Neural progenitor cell (in vitro differentiated cells): ENCODE measurements around the gene ATP10A.

Experiments used
- CTCF ChIP-seq: fragments of 200-600 bp; sonication (generic); IDR thresholded peaks from 2 replicates; pipeline ENCODE4 v1.5.1; 2017; ENCODE audit warnings: antibody characterized with exemption, mild to moderate bottlenecking
- EZH2 ChIP-seq: fragments of 200-600 bp; sonication (generic); IDR thresholded peaks from 2 replicates; pipeline ENCODE4 v1.6.1; 2017; ENCODE audit warnings: antibody characterized with exemption, mild to moderate bottlenecking, moderate library complexity
- EZH2phosphoT487 ChIP-seq: fragments of 200-600 bp; sonication (generic); IDR thresholded peaks from 2 replicates; pipeline ENCODE4 v1.6.1; 2017; ENCODE audit warnings: antibody characterized with exemption

- TF ChIP-seq CTCF (no peak), EZH2 (no peak), EZH2phosphoT487 (no peak)
Measured at GRCh38 chr15:25893596-25893995, 30.5 kb upstream of the ATP10A start.
